HepG2 (cell line): ENCODE measurements around the gene GGA1. TPM values are rescaled to one million over a fixed set of nuclear protein-coding genes. Genes with fewer than 3 reads are reported as not detected.

Source experiments
- GPBP1L1 ChIP-seq: sonication (generic); formaldehyde crosslinking; IDR thresholded peaks from 2 replicates; pipeline ENCODE4 v1.5.0; 2020; ENCODE audit warnings: mild to moderate bottlenecking, missing genetic modification reagents
- KDM5A ChIP-seq: fragments of 200-600 bp; sonication (generic); IDR thresholded peaks from 2 replicates; pipeline ENCODE4 v1.7.0; 2018; ENCODE audit warnings: antibody characterized with exemption, mild to moderate bottlenecking, low read length, borderline replicate concordance
- MLX ChIP-seq: IDR thresholded peaks from 2 replicates; pipeline ENCODE4 v1.6.1; 2016
- MXD3 ChIP-seq: IDR thresholded peaks from 2 replicates; pipeline ENCODE4 v1.6.1; 2016; ENCODE audit warnings: mild to moderate bottlenecking, missing biosample characterization, missing genetic modification reagents
- NFKB2 ChIP-seq: sonication (generic); formaldehyde crosslinking; IDR thresholded peaks from 2 replicates; pipeline ENCODE4 v1.4.0; 2020; ENCODE audit warnings: missing genetic modification reagents, borderline replicate concordance
- POLR2G ChIP-seq: fragments of 200-400 bp; formaldehyde crosslinking; IDR thresholded peaks from 2 replicates; pipeline ENCODE4 v1.6.1; 2018; ENCODE audit warnings: mild to moderate bottlenecking, low read depth, low read length, moderate library complexity
- TFE3 ChIP-seq: IDR thresholded peaks from 2 replicates; pipeline ENCODE4 v1.6.1; 2016
- ZBTB10 ChIP-seq: sonication (generic); formaldehyde crosslinking; IDR thresholded peaks from 2 replicates; pipeline ENCODE4 v1.4.0; 2020; ENCODE audit warnings: missing genetic modification reagents, borderline replicate concordance
- ZNF263 ChIP-seq: sonication (generic); formaldehyde crosslinking; IDR thresholded peaks from 2 replicates; pipeline ENCODE4 v1.4.0; 2020; ENCODE audit warnings: missing genetic modification reagents
- ZNF33B ChIP-seq: sonication (generic); formaldehyde crosslinking; IDR thresholded peaks from 2 replicates; pipeline ENCODE4 v1.5.1; 2020; ENCODE audit warnings: mild to moderate bottlenecking, missing genetic modification reagents
- ZNF362 ChIP-seq: sonication (generic); formaldehyde crosslinking; IDR thresholded peaks from 2 replicates; pipeline ENCODE4 v1.4.0; 2020; ENCODE audit warnings: missing genetic modification reagents, mild to moderate bottlenecking, borderline replicate concordance
- ZNF580 ChIP-seq: IDR thresholded peaks from 2 replicates; pipeline ENCODE4 v1.6.1; 2016; ENCODE audit warnings: low read depth, borderline replicate concordance
- ZNF639 ChIP-seq: conservative IDR thresholded peaks from 2 replicates; pipeline ENCODE4 v1.6.1; 2018; ENCODE audit warnings: missing genetic modification reagents
- ZNF704 ChIP-seq: sonication (generic); formaldehyde crosslinking; IDR thresholded peaks from 2 replicates; pipeline ENCODE4 v1.8.1; 2023; ENCODE audit warnings: mild to moderate bottlenecking, inconsistent platforms, moderate library complexity, missing genetic modification reagents, borderline replicate concordance
- ZNF740 ChIP-seq: sonication (generic); formaldehyde crosslinking; IDR thresholded peaks from 2 replicates; pipeline ENCODE4 v1.4.0; 2020; ENCODE audit warnings: missing genetic modification reagents
- polyA plus RNA-seq, 8 experiments: library from polyadenylated mRNA; depleted of rRNA in 3 of 8; stranded (reverse) in 7 of 8; unstranded in 1 of 8; fragments of >200 nt; fragmentation: Illumina TruSeq in 4 of 8; extraction: Trizol in 4 of 8; gene quantifications; 2 replicates each; pipeline versions ENCODE4 v1.2.1 to v1.2.3, GENCODE V29; 2011 to 2016; ENCODE audit warnings: low read depth in 4 of 8, missing spikeins in 1 of 8, mixed read lengths in 1 of 8; ENCODE audit not compliant: insufficient read depth in 1 of 8
- total RNA-seq, 5 experiments: library from RNA; depleted of rRNA; stranded (reverse); fragments of >200 nt; fragmentation: Illumina TruSeq; extraction: Trizol; gene quantifications; 2 replicates each; pipeline ENCODE4 v1.2.3, GENCODE V29; 2016; ENCODE audit warnings: low read depth in 1 of 5

The GGA1 gene
- total and polyA plus RNA-seq, 2 of the 13 experiments (the other 11 are each of a cell fraction or from before 2014, with no cell fraction given): 29.1 to 87.2 TPM

GRCh38 chr22:37563153-37564081 lies 45.2 kb upstream of the GGA1 start (continued):
- TF ChIP-seq ZNF580 (CRISPR knock-in tag) (no peak), POLR2G (peak; percentile 56), ZNF33B (CRISPR knock-in tag) (no peak), MXD3 (CRISPR knock-in tag) (no peak), MLX (CRISPR knock-in tag) (no peak), ZNF639 (no peak), ZBTB10 (CRISPR knock-in tag) (no peak), ZNF740 (CRISPR knock-in tag) (peak; percentile 95), ZNF362 (CRISPR knock-in tag) (no peak), GPBP1L1 (CRISPR knock-in tag) (no peak), TFE3 (no peak), KDM5A (no peak; the same call in 1 of the 2 replicates), NFKB2 (CRISPR knock-in tag) (no peak), ZNF263 (CRISPR knock-in tag) (peak; percentile 55; the same call in 1 of the 2 replicates), ZNF704 (CRISPR knock-in tag) (no peak)
